LNCAP (cell line): Measurements from ENCODE around the gene SLIT3.

ENCODE experiments used
- CTCF ChIP-seq: fragments of 450-650 bp; IDR thresholded peaks from 2 replicates; pipeline ENCODE4 v1.5.1; 2017; ENCODE audit warnings: mild to moderate bottlenecking

The SLIT3 gene

GRCh38 chr5:168699002-168699401, 601.9 kb downstream of the SLIT3 start:
- TF ChIP-seq CTCF, result no peak

GRCh38 chr5:168697034-168697720, 603.8 kb downstream of the SLIT3 start:
- no peak for TF ChIP-seq CTCF

GRCh38 chr5:168696611-168697010, 604.3 kb downstream of the SLIT3 start:
- TF ChIP-seq CTCF, result no peak

GRCh38 chr5:168695301-168695835, 605.6 kb downstream of the SLIT3 start:
- TF ChIP-seq CTCF, result no peak

GRCh38 chr5:168694289-168694688, 606.6 kb downstream of the SLIT3 start:
- TF ChIP-seq CTCF, result no peak

GRCh38 chr5:168693883-168694282, 607.1 kb downstream of the SLIT3 start:
- no peak for TF ChIP-seq CTCF

GRCh38 chr5:168693297-168693696, 607.6 kb downstream of the SLIT3 start:
- no peak for TF ChIP-seq CTCF
